HG02840 (cell line): ENCODE data around the gene CILP2.

Experiments
- ATAC-seq: cut with Tn5 transposase; IDR thresholded peaks from one replicate; pipeline ENCODE4 v1.9.1; 2021; ENCODE audit warnings: mild to moderate bottlenecking, moderate library complexity, moderate number of reproducible peaks; ENCODE audit not compliant: unreplicated experiment, low FRiP score

The CILP2 gene

DNA sequence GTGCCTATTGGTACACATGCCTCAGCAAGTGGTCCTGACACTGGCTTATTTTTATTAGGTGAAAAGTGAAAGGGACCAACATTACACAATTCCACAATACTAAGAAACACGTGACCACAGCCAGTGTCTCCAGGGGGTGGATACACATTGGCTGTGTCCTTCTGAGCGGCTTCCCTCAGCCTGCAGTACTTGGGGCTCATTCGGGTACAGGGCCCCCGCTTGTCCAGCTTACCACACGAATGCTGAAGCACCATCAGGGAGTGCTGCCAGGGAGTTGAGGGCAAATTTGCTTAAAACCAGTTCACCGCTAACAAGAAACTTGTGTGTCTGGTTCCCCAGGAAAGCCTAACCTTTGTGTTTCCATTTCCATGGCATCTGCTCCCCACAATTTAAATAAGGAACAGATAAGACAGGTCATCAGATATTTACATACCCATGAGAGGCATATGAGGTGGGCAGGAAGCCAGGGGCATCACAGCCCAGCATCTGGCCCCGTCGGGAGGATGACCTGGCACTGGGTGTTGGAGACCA, 57.2 kb downstream of the CILP2 start:
- ATAC-seq: no peak
